HL-60 (cell line): ENCODE results near the gene MAPK10.

Experiments used
- POLR2AphosphoS5 ChIP-seq: IDR thresholded peaks from 2 replicates; pipeline ENCODE4 v1.6.1; 2012; ENCODE audit warnings: low read depth
- TF ChIP-seq, protein P1 (sequence below): IDR thresholded peaks from one replicate; pipeline ENCODE4 v1.5.1; 2011; ENCODE audit warnings: low read length, control low read depth, inconsistent platforms; ENCODE audit not compliant: insufficient read depth

DNA sequence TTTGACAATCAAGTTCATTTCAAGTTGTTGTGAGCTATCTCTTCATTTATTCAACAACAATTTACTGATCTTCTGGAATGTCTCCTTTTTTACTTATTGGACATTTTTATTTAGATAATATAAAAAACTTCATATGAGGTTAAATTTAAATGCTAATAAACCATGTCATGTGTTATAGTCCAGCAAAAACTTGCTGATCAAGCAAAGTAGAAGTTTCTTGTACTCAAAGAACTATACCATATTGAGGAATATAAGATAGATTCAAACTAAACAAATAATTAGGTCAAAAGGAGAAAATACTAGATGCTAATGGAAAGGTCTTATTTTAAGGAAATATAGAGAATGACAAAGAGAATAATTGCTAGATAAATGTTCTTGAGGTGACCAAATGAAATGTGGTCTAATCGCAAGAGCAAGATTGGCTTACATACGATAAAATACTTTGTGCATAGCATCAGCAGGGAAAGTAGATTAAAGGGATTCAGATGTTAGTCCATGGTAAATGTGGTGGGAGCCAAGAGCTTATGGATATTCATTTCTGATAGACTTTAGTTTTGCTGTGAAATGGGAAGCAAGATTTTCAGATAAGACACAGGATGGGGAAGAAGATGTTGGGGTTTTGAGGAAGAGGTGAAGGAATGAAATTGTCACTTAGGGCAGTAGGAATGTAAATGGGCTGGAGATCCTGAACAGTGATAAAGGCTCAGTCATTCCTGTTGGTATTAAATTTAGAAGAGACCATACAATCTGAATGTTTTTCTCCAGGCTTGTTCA, 229.5 kb downstream of the MAPK10 start:
- TF ChIP-seq, protein P1, sequence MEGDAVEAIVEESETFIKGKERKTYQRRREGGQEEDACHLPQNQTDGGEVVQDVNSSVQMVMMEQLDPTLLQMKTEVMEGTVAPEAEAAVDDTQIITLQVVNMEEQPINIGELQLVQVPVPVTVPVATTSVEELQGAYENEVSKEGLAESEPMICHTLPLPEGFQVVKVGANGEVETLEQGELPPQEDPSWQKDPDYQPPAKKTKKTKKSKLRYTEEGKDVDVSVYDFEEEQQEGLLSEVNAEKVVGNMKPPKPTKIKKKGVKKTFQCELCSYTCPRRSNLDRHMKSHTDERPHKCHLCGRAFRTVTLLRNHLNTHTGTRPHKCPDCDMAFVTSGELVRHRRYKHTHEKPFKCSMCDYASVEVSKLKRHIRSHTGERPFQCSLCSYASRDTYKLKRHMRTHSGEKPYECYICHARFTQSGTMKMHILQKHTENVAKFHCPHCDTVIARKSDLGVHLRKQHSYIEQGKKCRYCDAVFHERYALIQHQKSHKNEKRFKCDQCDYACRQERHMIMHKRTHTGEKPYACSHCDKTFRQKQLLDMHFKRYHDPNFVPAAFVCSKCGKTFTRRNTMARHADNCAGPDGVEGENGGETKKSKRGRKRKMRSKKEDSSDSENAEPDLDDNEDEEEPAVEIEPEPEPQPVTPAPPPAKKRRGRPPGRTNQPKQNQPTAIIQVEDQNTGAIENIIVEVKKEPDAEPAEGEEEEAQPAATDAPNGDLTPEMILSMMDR: no peak
- TF ChIP-seq POLR2AphosphoS5: no peak
